HCT116 (cell line): ENCODE data around the gene ODR4. TPM values are rescaled to one million over a fixed set of nuclear protein-coding genes. Genes with fewer than 3 reads are reported as not detected.

Source experiments
- ATAC-seq: fragments of 200-7000 bp; cut with Tn5 transposase; 2 replicates; pipeline ENCODE4 v1.9.1; 2020; ENCODE audit warnings: mild to moderate bottlenecking, moderate library complexity
- BruUV-seq: library from RNA; stranded (reverse); fragments of 400-500 nt; replicated peaks from 2 replicates; lab custom pipeline; 2021; lab: Mats Ljungman, UMichigan
- CTCF ChIA-PET: fragments of 300-600 bp; sonication (Branson Sonifier 250); formaldehyde crosslinking; loops from one replicate; lab custom pipeline; 2021; ENCODE audit warnings: antibody characterized with exemption; lab: Charles Lee
- POLR2A ChIA-PET: fragments of 300-600, 350-600 bp; sonication (Branson Sonifier 250); formaldehyde crosslinking; loops from one replicate; lab custom pipeline; 2021; ENCODE audit warnings: antibody characterized with exemption; lab: Charles Lee
- RAD21 ChIA-PET, 2 experiments: fragments of 300-600 bp; sonication (Branson Sonifier 250); formaldehyde crosslinking; loops; one replicate each; lab custom pipeline; 2023; ENCODE audit warnings: low total read pairs in 2 of 2; ENCODE audit not compliant: uncharacterized antibody in 2 of 2, unreplicated experiment in 2 of 2, low non-redundant PET in 1 of 2; lab: Charles Lee
- DNase-seq: peaks from one replicate; pipeline ENCODE4 v3.0.0-alpha.2; 2010; ENCODE audit warnings: low read depth, low spot score
- H2AFZ ChIP-seq: fragments of 200-600 bp; shearing (Covaris generic), sonication (generic); 2 replicates; pipeline ENCODE4 v1.6.1; 2017; ENCODE audit warnings: low read depth, mixed run types, mixed read lengths, antibody characterized with exemption, low read length; ENCODE audit not compliant: poor library complexity, severe bottlenecking
- H3K27ac ChIP-seq: 2 replicates; pipeline ENCODE4 v1.5.1; 2012; ENCODE audit warnings: low read depth, low read length
- H3K27me3 ChIP-seq: fragments of 200-600 bp; sonication (generic); 2 replicates; pipeline ENCODE4 v1.6.1; 2016; ENCODE audit warnings: mixed run types, low read length, mixed read lengths; ENCODE audit not compliant: insufficient read depth
- H3K36me3 ChIP-seq, 2 experiments: fragments of 200-500 bp in 1 of 2; fragments of 200-600 bp in 1 of 2; sonication (Bioruptor generic) in 1 of 2; sonication (generic) in 1 of 2; 2 replicates each; pipeline versions ENCODE4 v1.5.1 to v1.6.1; 2014 to 2016; ENCODE audit warnings: low read length in 2 of 2, inconsistent platforms in 1 of 2, mixed read lengths in 1 of 2, mixed run types in 1 of 2; ENCODE audit not compliant: insufficient read depth in 2 of 2, control insufficient read depth in 1 of 2
- H3K4me1 ChIP-seq, 2 experiments: fragments of 200-600 bp in 1 of 2; sonication (generic) in 1 of 2; 2 replicates each; pipeline versions ENCODE4 v1.5.1 to v1.6.1; 2012 to 2017; ENCODE audit warnings: low read length in 2 of 2, inconsistent platforms in 1 of 2, mild to moderate bottlenecking in 1 of 2, mixed read lengths in 1 of 2, mixed run types in 1 of 2, moderate library complexity in 1 of 2; ENCODE audit not compliant: insufficient read depth in 2 of 2, control insufficient read depth in 1 of 2
- H3K4me2 ChIP-seq: fragments of 200-600 bp; sonication (generic); 2 replicates; pipeline ENCODE4 v1.6.1; 2017; ENCODE audit warnings: mixed run types, low read length, mixed read lengths
- H3K4me3 ChIP-seq, 2 experiments: fragments of 200-600 bp in 1 of 2; sonication (generic) in 1 of 2; replicated peaks in 1 of 2; 2 replicates each; pipeline ENCODE4 v1.5.1; 2011 to 2016; ENCODE audit warnings: low read length in 2 of 2, control low read depth in 1 of 2, low read depth in 1 of 2, mild to moderate bottlenecking in 1 of 2, mixed read lengths in 1 of 2, mixed run types in 1 of 2
- H3K79me2 ChIP-seq: fragments of 200-600 bp; sonication (generic); 2 replicates; pipeline ENCODE4 v1.6.1; 2017; ENCODE audit warnings: mild to moderate bottlenecking, mixed run types, low read length, moderate library complexity, mixed read lengths; ENCODE audit not compliant: insufficient read depth
- H3K9ac ChIP-seq: fragments of 200-600 bp; sonication (generic); 2 replicates; pipeline ENCODE4 v1.6.1; 2016; ENCODE audit warnings: low read length, mixed read lengths
- H3K9me2 ChIP-seq: fragments of 200-600 bp; sonication (generic), shearing (Covaris generic); 2 replicates; pipeline ENCODE4 v1.6.1; 2017; ENCODE audit warnings: mixed run types, mild to moderate bottlenecking, moderate library complexity; ENCODE audit not compliant: insufficient read depth
- H3K9me3 ChIP-seq, 2 experiments: fragments of 200-500 bp in 1 of 2; fragments of 200-600 bp in 1 of 2; sonication (Bioruptor generic) in 1 of 2; sonication (generic) in 1 of 2; 2 replicates each; pipeline ENCODE4 v1.6.1; 2014 to 2017; ENCODE audit warnings: low read length in 2 of 2, mixed read lengths in 2 of 2, inconsistent platforms in 1 of 2, low read depth in 1 of 2, mild to moderate bottlenecking in 1 of 2, mixed run types in 1 of 2, moderate library complexity in 1 of 2; ENCODE audit not compliant: control insufficient read depth in 1 of 2, insufficient read depth in 1 of 2
- H4K20me1 ChIP-seq: fragments of 200-600 bp; sonication (generic), shearing (Covaris generic); 2 replicates; pipeline ENCODE4 v1.6.1; 2017; ENCODE audit warnings: mixed run types, mild to moderate bottlenecking, moderate library complexity; ENCODE audit not compliant: insufficient read depth
- ATF3 ChIP-seq: IDR thresholded peaks from 2 replicates; pipeline ENCODE4 v1.6.1; 2012
- CTCF ChIP-seq, 3 experiments: fragments of 200-600 bp in 1 of 3; sonication (generic) in 1 of 3; IDR thresholded peaks in 2 of 3; conservative IDR thresholded peaks in 1 of 3; 2 replicates each; pipeline ENCODE4 v1.5.1; 2012 to 2017; ENCODE audit warnings: low read depth in 2 of 3, low read length in 2 of 3, antibody characterized with exemption in 1 of 3, borderline replicate concordance in 1 of 3, control low read depth in 1 of 3, mild to moderate bottlenecking in 1 of 3, mixed read lengths in 1 of 3, mixed run types in 1 of 3, moderate library complexity in 1 of 3; ENCODE audit not compliant: insufficient read depth in 1 of 3
- FOSL1 ChIP-seq: IDR thresholded peaks from 2 replicates; pipeline ENCODE4 v1.6.1; 2012; ENCODE audit warnings: low read depth
- JUND ChIP-seq: IDR thresholded peaks from 2 replicates; pipeline ENCODE4 v1.6.1; 2012
- REST ChIP-seq: IDR thresholded peaks from 2 replicates; pipeline ENCODE4 v1.6.1; 2012; ENCODE audit warnings: low read depth
- SIN3A ChIP-seq: IDR thresholded peaks from 2 replicates; pipeline ENCODE4 v1.6.1; 2012; ENCODE audit warnings: low read depth
- SP1 ChIP-seq: IDR thresholded peaks from 2 replicates; pipeline ENCODE4 v1.6.1; 2012; ENCODE audit warnings: low read depth
- SRF ChIP-seq: IDR thresholded peaks from 2 replicates; pipeline ENCODE4 v1.6.1; 2012; ENCODE audit warnings: low read depth
- TCF7L2 ChIP-seq: IDR thresholded peaks from 2 replicates; pipeline ENCODE4 v1.7.0; 2011; ENCODE audit warnings: borderline replicate concordance, inconsistent platforms; ENCODE audit not compliant: insufficient read depth, insufficient read length; ENCODE audit errors: extremely low read depth
- YY1 ChIP-seq: IDR thresholded peaks from 2 replicates; pipeline ENCODE4 v1.6.1; 2011; ENCODE audit warnings: low read length, low read depth, moderate library complexity, mild to moderate bottlenecking; ENCODE audit not compliant: insufficient replicate concordance; ENCODE audit errors: extremely low read depth
- ZFX ChIP-seq: fragments of 450-650 bp; IDR thresholded peaks from 2 replicates; pipeline ENCODE4 v1.6.1; 2017
- intact Hi-C: fragments of 100-400 bp; cut with micrococcal nuclease; formaldehyde crosslinking; loops from 2 replicates; pipeline ENCODE4 v1.10.0; 2022
- total RNA-seq: library from RNA; stranded (reverse); gene quantifications from one replicate; pipeline ENCODE4 v1.2.1, GENCODE V29; 2021; ENCODE audit not compliant: unreplicated experiment

The ODR4 gene
- total RNA-seq, 1 experiment from 2014 or later = 18.4 TPM

GRCh38 chr1:186326009-186326408 is 49.6 kb upstream of the ODR4 start (continued):
- TF ChIP-seq CTCF (IDR thresholded peaks at IDR 0.05 in 2 of 3, conservative IDR thresholded peaks at IDR 0.05 in 1 of 3; ENCODE audit: borderline replicate concordance in 1 of 3, insufficient read depth in 1 of 3, low read depth in 2 of 3, low read length in 2 of 3) (no peak), JUND (no peak), FOSL1 (no peak)

- H3K4me3 ChIP-seq = no peak overlapping the region
- no TSS peak for BruUV-seq
- H3K27ac ChIP-seq = no peak overlapping the region
- H3K27me3 ChIP-seq = no peaks in the 10 kb centered on the region
- ChIA-PET RAD21 (no interaction called here), CTCF (no interaction called here), POLR2A (no interaction called here)
- TF ChIP-seq REST (no peak), SRF (no peak), SP1 (no peak), ATF3 (no peak), ZFX (no peak), SIN3A (no peak), CTCF (IDR thresholded peaks at IDR 0.05 in 2 of 3, conservative IDR thresholded peaks at IDR 0.05 in 1 of 3; ENCODE audit: borderline replicate concordance in 1 of 3, insufficient read depth in 1 of 3, low read depth in 2 of 3, low read length in 2 of 3) (no peak), FOSL1 (no peak), TCF7L2 (no peak), YY1 (no peak)
- H2AFZ ChIP-seq = no peak overlapping the region
- no peaks in the 10 kb centered on the region for H3K9me3 ChIP-seq
- peaks cover 62 to 81% of the 10 kb centered on the region in 2 experiments for H3K36me3 ChIP-seq
- no peaks in the 10 kb centered on the region for H4K20me1 ChIP-seq
- H3K9ac ChIP-seq = no peak overlapping the region
- no peaks in the 10 kb centered on the region for H3K9me2 ChIP-seq
- intact Hi-C loops = loop anchor here (5.0 kb wide), 1 partner anchor 35 kb away; no protein-coding TSS in a partner anchor
- H3K79me2 ChIP-seq = peaks cover 7% of the 10 kb centered on the region; the same call in 1 of the 2 replicates
- DNase-seq = no peak
- no peak for ATAC-seq
- no peaks in the 10 kb centered on the region for H3K4me1 ChIP-seq
- no peak overlapping the region for H3K4me2 ChIP-seq
Observed at GRCh38 chr1:186327331-186327730, 48.3 kb upstream of the ODR4 start.
